ENCODE data around the gene OSBPL6.

Gene OSBPL6

GRCh38 chr2:178233428-178233827 lies 39.1 kb downstream of the OSBPL6 start:
- no peak for DNase-seq (ENCODE audit: low read depth)
- no peak for TF ChIP-seq CTCF (IDR thresholded peaks at IDR 0.05; ENCODE audit: low read depth, low read length, missing control alignments)
- no peak overlapping the region for H3K4me3 ChIP-seq (ENCODE audit: low read depth, low read length)

GRCh38 chr2:178234648-178235047 lies 40.3 kb downstream of the OSBPL6 start:
- no peak for DNase-seq (ENCODE audit: low read depth)
- no peak overlapping the region for H3K4me3 ChIP-seq (ENCODE audit: low read depth, low read length)
- no peak for TF ChIP-seq CTCF (IDR thresholded peaks at IDR 0.05; ENCODE audit: low read depth, low read length, missing control alignments)

- DNase-seq (ENCODE audit: low read depth) = no peak
- no peak overlapping the region for H3K4me3 ChIP-seq (ENCODE audit: low read depth, low read length)
- TF ChIP-seq CTCF (IDR thresholded peaks at IDR 0.05; ENCODE audit: low read depth, low read length, missing control alignments) = no peak
Measured at GRCh38 chr2:178237488-178238153, 43.3 kb downstream of the OSBPL6 start.

GRCh38 chr2:178238154-178238521 lies 43.8 kb downstream of the OSBPL6 start:
- TF ChIP-seq CTCF (IDR thresholded peaks at IDR 0.05; ENCODE audit: low read depth, low read length, missing control alignments) = no peak
- DNase-seq (ENCODE audit: low read depth) = no peak
- H3K4me3 ChIP-seq (ENCODE audit: low read depth, low read length) = no peak overlapping the region

- no peak for TF ChIP-seq CTCF (IDR thresholded peaks at IDR 0.05; ENCODE audit: low read depth, low read length, missing control alignments)
- H3K4me3 ChIP-seq (ENCODE audit: low read depth, low read length) = no peak overlapping the region
- DNase-seq (ENCODE audit: low read depth) = no peak
Measured at GRCh38 chr2:178238750-178239149, 44.4 kb downstream of the OSBPL6 start.

GRCh38 chr2:178241844-178242551 lies 47.7 kb downstream of the OSBPL6 start:
- H3K4me3 ChIP-seq (ENCODE audit: low read depth, low read length) = no peak overlapping the region
- no peak for TF ChIP-seq CTCF (IDR thresholded peaks at IDR 0.05; ENCODE audit: low read depth, low read length, missing control alignments)
- no peak for DNase-seq (ENCODE audit: low read depth)

GRCh38 chr2:178242552-178242883 lies 48.2 kb downstream of the OSBPL6 start:
- no peak overlapping the region for H3K4me3 ChIP-seq (ENCODE audit: low read depth, low read length)
- no peak for DNase-seq (ENCODE audit: low read depth)
- no peak for TF ChIP-seq CTCF (IDR thresholded peaks at IDR 0.05; ENCODE audit: low read depth, low read length, missing control alignments)
